GM12865 (cell line): Measurements from ENCODE around the gene ETNK1.

Source experiments
- DNase-seq: peaks from one replicate; pipeline ENCODE4 v3.0.0; 2010; ENCODE audit warnings: low read depth
- H3K4me3 ChIP-seq: 2 replicates; pipeline ENCODE4 v1.5.1; 2011; ENCODE audit warnings: mild to moderate bottlenecking, low read depth, low read length, control low read depth
- TF ChIP-seq, protein P1 (sequence below): IDR thresholded peaks from 2 replicates; pipeline ENCODE4 v1.5.1; 2011; ENCODE audit warnings: low read length, control low read depth, low read depth, inconsistent platforms; ENCODE audit not compliant: insufficient read depth; ENCODE audit errors: missing control alignments

Gene ETNK1

DNA sequence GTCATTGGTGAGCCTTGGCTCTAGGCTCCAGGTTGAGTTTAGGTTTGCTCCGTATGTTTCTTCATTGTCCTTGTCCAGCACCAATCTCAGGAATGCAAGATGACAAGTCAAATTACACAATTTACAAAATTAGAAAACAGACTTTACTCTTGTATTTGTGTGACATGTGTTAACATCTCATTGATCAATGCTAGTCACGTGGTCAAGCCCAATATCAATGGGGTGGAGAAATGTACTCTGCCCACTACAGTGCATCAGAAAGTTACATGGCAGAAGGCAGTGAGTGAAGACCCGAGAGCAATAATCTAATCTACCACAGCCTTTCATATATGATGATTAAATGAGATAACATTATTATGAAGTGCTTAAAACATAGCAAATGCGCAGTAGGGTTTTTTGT lies 94.8 kb downstream of the ETNK1 start:
- no peak overlapping the region for H3K4me3 ChIP-seq
- DNase-seq: no peak
- TF ChIP-seq, protein P1, sequence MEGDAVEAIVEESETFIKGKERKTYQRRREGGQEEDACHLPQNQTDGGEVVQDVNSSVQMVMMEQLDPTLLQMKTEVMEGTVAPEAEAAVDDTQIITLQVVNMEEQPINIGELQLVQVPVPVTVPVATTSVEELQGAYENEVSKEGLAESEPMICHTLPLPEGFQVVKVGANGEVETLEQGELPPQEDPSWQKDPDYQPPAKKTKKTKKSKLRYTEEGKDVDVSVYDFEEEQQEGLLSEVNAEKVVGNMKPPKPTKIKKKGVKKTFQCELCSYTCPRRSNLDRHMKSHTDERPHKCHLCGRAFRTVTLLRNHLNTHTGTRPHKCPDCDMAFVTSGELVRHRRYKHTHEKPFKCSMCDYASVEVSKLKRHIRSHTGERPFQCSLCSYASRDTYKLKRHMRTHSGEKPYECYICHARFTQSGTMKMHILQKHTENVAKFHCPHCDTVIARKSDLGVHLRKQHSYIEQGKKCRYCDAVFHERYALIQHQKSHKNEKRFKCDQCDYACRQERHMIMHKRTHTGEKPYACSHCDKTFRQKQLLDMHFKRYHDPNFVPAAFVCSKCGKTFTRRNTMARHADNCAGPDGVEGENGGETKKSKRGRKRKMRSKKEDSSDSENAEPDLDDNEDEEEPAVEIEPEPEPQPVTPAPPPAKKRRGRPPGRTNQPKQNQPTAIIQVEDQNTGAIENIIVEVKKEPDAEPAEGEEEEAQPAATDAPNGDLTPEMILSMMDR: no peak

DNA sequence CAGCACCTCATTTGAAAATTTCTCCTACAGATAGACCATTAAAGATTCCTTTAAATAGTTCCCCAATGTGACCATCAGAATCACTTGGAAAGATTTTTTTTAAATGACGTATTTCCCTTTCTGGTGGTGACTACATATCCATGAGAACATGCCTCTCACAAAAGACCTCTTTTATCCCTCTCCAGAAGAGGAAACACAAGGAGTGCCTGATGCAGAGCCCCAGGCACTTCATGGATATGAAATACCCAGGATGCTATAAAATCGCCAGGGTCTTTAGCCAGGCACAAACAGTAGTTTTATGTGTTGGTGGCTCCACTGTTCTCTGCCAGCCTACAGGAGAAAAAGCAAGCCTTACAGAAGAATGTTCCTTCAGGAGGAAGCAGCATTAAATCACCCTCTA lies 97.1 kb downstream of the ETNK1 start:
- TF ChIP-seq, protein P1: no peak
- no peak for DNase-seq
- H3K4me3 ChIP-seq: no peak overlapping the region

DNA sequence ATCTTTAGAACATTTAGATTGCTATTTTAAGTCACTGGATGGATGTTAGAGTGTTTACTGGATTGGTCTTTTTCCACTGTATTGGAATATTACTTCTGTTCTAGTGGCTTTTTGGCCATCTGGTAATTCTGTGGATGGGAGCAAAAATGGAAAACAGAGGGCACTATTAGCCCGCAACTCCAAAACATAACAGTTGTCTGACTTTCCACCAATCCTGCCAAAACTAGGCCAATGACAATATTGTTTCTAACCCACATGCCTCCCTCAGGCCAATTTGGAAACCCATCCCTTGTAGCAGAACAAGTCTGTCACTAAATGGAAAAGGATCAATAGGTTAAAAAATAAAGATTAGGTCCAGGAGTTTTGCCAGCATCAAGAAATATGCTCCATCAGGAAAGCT lies 97.8 kb downstream of the ETNK1 start:
- no peak overlapping the region for H3K4me3 ChIP-seq
- TF ChIP-seq, protein P1: no peak
- DNase-seq: no peak

DNA sequence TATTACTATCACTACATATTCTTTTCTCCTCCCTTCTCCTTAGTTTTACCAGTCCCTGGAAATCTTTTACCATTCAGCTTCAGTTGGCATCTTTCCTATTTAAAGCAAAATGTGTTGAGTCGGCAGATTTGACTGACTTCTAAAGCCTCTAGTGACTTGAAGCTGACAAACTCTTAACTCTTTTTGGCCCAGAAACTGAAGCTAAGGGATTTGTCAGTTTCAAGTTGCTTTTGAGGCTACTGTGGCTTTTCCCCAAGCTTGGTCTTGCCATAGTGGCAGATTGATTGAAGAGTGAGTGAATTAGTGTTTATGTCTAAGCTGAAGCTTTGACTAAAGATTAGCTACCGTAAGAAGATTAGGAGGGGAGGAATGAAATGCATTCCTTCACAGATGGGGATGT lies 104.0 kb downstream of the ETNK1 start:
- no peak for DNase-seq
- H3K4me3 ChIP-seq: no peak overlapping the region
- TF ChIP-seq, protein P1: no peak

DNA sequence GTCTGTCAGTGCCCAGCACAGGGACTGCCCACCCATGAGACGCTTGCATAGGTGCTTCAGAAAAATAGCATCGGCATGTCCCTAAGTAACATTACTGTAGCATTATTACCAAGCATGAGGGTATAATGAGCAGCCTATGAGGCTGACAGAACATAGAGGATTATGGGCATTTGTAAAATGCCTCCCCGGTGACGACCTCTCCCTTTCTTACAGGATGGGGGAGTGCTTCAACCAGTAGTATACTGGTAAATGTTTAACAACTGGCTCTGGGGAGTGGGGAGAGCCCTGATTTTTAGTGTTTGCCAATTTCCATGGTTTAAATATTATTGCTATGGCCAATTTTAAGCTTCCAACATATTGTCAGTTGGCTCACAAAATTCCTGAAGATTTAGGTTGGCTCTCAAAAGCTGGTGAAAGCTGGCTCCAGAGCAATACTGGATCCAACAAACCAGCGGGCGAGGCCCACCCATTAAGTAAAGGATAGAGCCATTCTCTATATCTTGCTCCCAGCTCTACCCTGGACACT lies 104.5 kb downstream of the ETNK1 start:
- no peak overlapping the region for H3K4me3 ChIP-seq
- DNase-seq: no peak
- TF ChIP-seq, protein P1: no peak

DNA sequence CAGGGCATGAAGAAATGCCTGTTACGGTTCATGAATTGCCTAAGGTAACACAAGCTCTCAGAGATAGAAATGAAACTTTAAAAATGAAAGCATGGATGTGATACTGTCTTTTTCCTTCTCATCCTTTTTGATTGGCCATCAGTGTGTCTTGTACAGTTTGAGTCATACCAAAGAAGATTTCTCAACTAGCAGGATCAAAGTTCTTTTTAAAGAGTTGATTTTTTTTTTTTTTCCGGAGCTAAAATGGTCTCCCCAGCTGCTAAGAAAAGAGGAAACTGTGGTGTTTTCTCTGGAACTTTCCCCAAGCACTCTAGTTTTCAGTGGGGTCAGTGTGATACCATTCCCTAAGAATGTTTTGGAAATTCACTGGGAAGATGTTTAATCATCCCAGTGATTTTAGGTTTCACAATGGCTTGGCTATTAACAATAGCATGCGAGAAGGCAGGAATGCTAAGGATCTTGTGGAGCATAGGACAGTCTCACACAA lies 105.0 kb downstream of the ETNK1 start:
- TF ChIP-seq, protein P1: no peak
- no peak for DNase-seq
- no peak overlapping the region for H3K4me3 ChIP-seq

DNA sequence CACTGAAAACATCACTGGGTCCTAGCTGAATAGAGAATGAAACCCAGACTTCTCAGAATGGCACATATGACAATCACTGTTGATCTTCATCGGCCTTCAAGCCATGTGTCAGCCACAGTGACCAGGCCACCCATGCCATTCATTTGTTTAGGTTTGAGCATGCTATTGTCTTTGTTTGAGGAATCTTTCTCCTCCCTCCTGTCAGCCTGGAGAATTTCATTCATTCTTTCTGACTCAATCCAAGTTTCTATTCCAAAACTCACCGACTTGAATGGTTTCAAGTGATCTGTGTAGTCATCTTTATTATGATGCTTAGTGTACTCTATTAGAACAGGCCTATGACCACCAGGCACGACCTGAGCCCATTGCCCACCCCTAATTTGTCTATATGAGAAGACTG lies 106.3 kb downstream of the ETNK1 start:
- no peak overlapping the region for H3K4me3 ChIP-seq
- TF ChIP-seq, protein P1: no peak

More for the DNA sequence above, 106.3 kb downstream of the ETNK1 start:
- DNase-seq: no peak
